WI38 (cell line): ENCODE measurements around the gene N4BP2L1.
A peak's percentile ranks its signal among the peaks of the same experiment; 100 is the strongest.

ENCODE experiments used
- H3K4me3 ChIP-seq: 2 replicates; pipeline ENCODE4 v1.5.1; 2011; ENCODE audit warnings: low read depth, mild to moderate bottlenecking, control low read depth, low read length
- TF ChIP-seq, protein P1 (sequence below): IDR thresholded peaks from 2 replicates; pipeline ENCODE4 v1.5.1; 2012; ENCODE audit warnings: low read depth, mild to moderate bottlenecking, control low read depth, low read length

N4BP2L1 gene

DNA sequence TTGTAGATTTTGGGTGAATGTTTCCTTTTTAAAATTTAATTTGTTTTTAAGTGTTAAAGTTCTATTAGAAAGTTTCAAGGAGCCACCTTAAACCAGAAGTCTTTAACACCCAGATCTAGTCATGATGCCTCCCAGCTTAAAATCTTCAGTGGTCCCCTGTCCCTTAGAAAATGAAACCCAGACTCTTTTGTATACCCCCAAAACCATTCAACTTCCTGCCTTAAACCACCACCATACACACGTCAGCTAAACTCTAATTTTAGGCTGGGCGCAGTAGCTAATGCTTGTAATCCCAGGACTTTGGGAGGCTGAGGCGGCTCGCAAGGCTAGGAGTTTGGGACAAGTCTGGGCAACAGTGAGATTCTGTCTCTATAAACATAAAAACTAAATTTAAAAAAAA, 37.9 kb downstream of the N4BP2L1 start:
- TF ChIP-seq, protein P1, sequence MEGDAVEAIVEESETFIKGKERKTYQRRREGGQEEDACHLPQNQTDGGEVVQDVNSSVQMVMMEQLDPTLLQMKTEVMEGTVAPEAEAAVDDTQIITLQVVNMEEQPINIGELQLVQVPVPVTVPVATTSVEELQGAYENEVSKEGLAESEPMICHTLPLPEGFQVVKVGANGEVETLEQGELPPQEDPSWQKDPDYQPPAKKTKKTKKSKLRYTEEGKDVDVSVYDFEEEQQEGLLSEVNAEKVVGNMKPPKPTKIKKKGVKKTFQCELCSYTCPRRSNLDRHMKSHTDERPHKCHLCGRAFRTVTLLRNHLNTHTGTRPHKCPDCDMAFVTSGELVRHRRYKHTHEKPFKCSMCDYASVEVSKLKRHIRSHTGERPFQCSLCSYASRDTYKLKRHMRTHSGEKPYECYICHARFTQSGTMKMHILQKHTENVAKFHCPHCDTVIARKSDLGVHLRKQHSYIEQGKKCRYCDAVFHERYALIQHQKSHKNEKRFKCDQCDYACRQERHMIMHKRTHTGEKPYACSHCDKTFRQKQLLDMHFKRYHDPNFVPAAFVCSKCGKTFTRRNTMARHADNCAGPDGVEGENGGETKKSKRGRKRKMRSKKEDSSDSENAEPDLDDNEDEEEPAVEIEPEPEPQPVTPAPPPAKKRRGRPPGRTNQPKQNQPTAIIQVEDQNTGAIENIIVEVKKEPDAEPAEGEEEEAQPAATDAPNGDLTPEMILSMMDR = no peak
- no peak overlapping the region for H3K4me3 ChIP-seq

DNA sequence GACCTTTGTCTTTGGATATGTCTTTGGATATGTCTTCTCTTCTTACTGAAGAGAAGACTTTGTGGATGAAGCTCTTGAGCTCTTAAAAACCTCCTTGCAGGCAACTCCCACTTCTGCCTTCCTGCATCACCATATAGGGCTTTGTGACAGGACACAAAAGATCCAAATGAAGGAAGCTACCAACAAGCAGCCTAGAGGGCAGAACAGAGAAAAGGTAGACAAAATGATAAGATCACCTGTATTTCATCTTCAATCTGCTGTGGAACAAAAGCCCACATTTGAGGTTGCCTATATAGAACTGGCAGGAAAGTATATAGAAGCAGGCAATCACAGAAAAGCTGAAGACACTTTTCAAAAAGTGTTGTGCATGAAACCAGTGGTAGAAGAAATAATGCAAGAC, 42.5 kb downstream of the N4BP2L1 start:
- TF ChIP-seq, protein P1 = no peak
- H3K4me3 ChIP-seq = no peak overlapping the region

DNA sequence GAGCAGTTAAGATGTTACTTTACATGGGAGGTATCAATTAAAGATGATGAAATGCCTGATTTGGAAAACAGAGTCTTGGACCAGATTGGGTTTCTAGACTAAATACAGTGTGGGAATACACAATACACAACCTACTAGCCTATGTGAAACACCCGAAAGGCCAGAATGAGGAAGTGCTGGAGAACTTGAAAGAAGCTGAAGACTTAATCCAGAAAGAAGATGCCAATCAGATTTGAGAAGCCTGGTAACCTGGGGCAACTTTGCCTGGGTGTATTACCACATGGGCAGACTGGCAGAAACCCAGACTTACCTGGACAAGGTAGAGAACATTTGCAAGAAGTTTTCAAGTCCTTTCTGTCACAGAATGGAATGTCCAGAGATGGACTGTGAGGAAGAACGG, 43.2 kb downstream of the N4BP2L1 start:
- TF ChIP-seq, protein P1 = no peak
- no peak overlapping the region for H3K4me3 ChIP-seq

DNA sequence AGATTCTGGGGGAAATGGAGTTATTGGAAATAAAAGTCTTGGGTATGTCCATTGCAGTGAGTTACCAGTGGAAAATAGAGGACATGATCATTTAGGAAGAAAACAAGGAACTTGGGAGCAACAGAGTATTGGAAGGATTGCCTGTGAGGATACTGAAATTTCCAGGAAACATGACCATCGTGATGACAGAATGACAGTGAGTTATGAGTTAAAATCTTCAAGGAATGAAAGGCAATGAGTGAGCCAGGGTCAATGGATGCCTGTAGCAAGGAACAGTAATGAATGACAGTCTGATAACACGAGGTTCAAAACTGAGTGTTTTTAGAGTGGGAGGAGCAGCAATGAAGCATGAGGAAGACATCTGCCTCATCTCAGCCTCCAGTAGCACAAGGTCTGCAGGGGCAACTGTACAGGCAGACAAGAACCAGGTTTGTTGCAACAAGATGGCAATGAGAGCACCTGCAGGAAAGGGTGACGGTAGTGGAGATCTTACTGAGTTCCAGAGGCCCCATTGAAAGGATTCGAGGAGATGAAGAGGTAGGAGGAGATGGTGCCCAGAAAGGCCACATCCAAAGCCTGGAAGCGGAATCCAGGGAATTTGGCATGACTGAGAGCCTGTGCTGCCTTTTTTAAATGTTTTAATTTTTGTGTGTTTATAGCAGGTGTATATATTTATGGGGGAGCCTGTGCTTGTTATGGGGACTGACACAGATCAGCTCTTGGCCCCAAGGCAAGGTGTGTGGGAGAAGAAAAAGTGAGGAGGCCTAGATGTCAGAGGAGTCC, 43.9 kb downstream of the N4BP2L1 start:
- TF ChIP-seq, protein P1 = no peak
- no peak overlapping the region for H3K4me3 ChIP-seq

DNA sequence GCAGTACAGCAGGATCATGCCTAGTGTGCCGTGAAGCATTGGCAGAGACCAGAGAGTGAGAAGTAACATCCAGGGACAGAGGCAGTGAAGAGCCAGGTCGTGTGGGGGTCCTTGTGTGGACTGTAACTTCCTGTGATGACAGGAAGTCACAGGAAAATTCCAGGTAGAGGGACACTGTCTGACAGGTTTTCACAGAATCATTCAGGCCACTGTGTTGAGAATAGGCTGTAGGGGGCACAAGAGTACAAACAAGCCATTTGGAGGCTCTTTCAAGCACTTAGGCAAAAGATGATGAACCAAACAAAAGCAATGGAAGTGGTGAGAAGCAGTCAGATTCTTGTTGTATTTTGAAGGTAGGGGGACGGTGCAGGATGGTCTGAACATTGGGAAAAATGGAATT, 46.4 kb downstream of the N4BP2L1 start:
- H3K4me3 ChIP-seq = no peak overlapping the region
- TF ChIP-seq, protein P1 = peak; percentile 31

DNA sequence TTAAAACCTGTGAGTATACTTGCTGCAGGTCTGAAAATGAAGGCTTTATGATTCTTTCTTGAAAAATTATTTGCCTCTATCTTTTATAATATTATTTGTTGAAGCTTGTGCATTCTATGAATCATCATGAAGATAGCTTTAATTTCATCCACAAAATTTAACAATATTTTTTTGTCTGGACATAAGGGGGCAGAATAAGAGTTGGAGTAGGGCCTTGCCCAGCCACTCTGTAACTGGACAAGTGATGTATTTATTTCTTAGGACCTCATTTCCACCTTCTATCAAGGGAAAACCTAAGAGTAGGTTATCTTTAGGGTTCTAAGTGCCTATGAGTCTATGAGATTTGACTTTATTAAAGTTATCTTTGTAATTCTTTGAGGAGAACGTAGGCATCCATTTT, 49.9 kb downstream of the N4BP2L1 start:
- TF ChIP-seq, protein P1 = no peak

DNA sequence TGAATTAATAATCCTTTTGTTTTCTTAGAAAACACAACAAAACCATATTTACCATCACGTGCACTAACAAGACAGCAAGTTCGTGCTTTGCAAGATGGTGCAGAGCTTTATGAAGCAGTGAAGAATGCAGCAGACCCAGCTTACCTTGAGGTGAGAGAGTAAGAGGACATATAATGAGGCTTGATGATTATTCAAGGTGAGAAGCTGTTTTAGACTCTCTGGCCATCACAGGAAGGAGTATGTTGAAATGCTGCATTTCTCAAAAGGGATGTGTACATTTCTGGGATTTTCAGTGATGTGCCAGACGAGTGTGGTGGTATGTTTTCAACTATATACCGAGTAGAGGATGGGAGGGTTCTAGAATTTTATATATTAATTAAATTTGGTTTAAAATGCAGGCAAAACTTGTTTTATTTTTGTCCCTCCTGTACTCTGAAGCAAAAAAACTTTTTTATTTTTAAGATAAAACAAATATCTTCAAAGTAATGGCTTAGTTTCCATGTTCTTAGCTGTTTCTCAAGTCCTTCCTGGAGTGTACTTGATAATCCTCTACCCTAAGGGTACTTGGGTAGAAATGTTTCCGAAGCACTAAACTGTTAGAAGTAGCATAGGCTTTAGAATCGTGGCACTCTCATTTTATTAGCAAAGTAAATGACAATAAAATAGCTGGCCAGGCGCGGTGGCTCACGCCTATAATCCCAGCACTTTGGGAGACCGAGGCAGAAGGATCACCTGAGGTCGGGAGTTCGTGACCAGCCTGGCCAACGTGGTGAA, 51.1 kb downstream of the N4BP2L1 start:
- TF ChIP-seq, protein P1 = no peak
- H3K4me3 ChIP-seq = no peak overlapping the region

More for the DNA sequence above, 49.9 kb downstream of the N4BP2L1 start:
- H3K4me3 ChIP-seq = no peak overlapping the region
